HuH-7 (cell line): ENCODE results near the gene HPS3.

ENCODE experiments used
- DNase-seq: peaks from one replicate; pipeline ENCODE4 v3.0.0; 2011; ENCODE audit warnings: low spot score

HPS3 gene

GRCh38 chr3:149120051-149120972, 9.1 kb upstream of the HPS3 start:
- peak; percentile 35 for DNase-seq

- no peak for DNase-seq
These were observed 6.5 kb upstream of the HPS3 start for GRCh38 chr3:149122721-149123578.

- no peak for DNase-seq
These were observed 617 bp upstream of the HPS3 start for GRCh38 chr3:149128821-149129220.

- no peak for DNase-seq
These were observed 2.2 kb downstream of the HPS3 start for GRCh38 chr3:149131589-149131988.

- DNase-seq, result no peak
These were observed 5.1 kb downstream of the HPS3 start for GRCh38 chr3:149134575-149134974.

GRCh38 chr3:149142682-149143081, 13.2 kb downstream of the HPS3 start:
- no peak for DNase-seq

GRCh38 chr3:149145356-149145755, 15.9 kb downstream of the HPS3 start:
- no peak for DNase-seq

GRCh38 chr3:149145974-149146373, 16.5 kb downstream of the HPS3 start:
- DNase-seq, result no peak

- no peak for DNase-seq
These were observed 21.0 kb downstream of the HPS3 start for GRCh38 chr3:149150436-149150835.

- DNase-seq, result peak; percentile 13
These were observed 22.4 kb downstream of the HPS3 start for GRCh38 chr3:149151843-149152242.

GRCh38 chr3:149152420-149152819, 23.0 kb downstream of the HPS3 start:
- no peak for DNase-seq

- no peak for DNase-seq
These were observed 24.0 kb downstream of the HPS3 start for GRCh38 chr3:149153402-149153801.

GRCh38 chr3:149160754-149161300, 31.4 kb downstream of the HPS3 start:
- no peak for DNase-seq

- DNase-seq, result no peak
These were observed 32.6 kb downstream of the HPS3 start for GRCh38 chr3:149162007-149162406.

- no peak for DNase-seq
These were observed 33.6 kb downstream of the HPS3 start for GRCh38 chr3:149163066-149163465.

- DNase-seq, result no peak
These were observed 38.5 kb downstream of the HPS3 start for GRCh38 chr3:149167898-149168297.

GRCh38 chr3:149170672-149171071, 41.2 kb downstream of the HPS3 start:
- DNase-seq, result no peak

- no peak for DNase-seq
These were observed 45.5 kb downstream of the HPS3 start for GRCh38 chr3:149174901-149175300.

- no peak for DNase-seq
These were observed 47.7 kb downstream of the HPS3 start for GRCh38 chr3:149177122-149177521.

- DNase-seq, result no peak
These were observed 49.8 kb downstream of the HPS3 start for GRCh38 chr3:149179220-149179619.

- DNase-seq, result no peak
These were observed 50.7 kb downstream of the HPS3 start for GRCh38 chr3:149180057-149180573.

- DNase-seq, result no peak
These were observed 51.7 kb downstream of the HPS3 start for GRCh38 chr3:149181182-149181581.
